Vagina (tissue), 2 donors: ENCODE data around the gene AKAIN1. TPM values are rescaled to one million over a fixed set of nuclear protein-coding genes. Genes with fewer than 3 reads are reported as not detected.
A peak's percentile ranks its signal among the peaks of the same experiment; 100 is the strongest.

ENCODE experiments used
- DNase-seq, 2 donors: peaks; one replicate each; pipeline ENCODE4 v3.0.0-alpha.2; 2017; ENCODE audit errors: extremely low spot score in 2 of 2
- H3K27ac ChIP-seq: fragments of 200-600 bp; sonication (generic); one replicate; pipeline ENCODE4 v1.5.1; 2019
- H3K27me3 ChIP-seq: fragments of 200-600 bp; sonication (generic); one replicate; pipeline ENCODE4 v1.5.1; 2019
- H3K36me3 ChIP-seq, 2 donors: fragments of 200-600 bp; sonication (generic); one replicate each; pipeline ENCODE4 v1.5.1; 2017 to 2019
- H3K4me1 ChIP-seq: fragments of 200-600 bp; sonication (generic); one replicate; pipeline ENCODE4 v1.5.1; 2019
- H3K4me3 ChIP-seq, 2 donors: fragments of 200-600 bp; sonication (generic); 1 replicate in 1 of 2; 2 replicates in 1 of 2; pipeline ENCODE4 v1.5.1; 2016 to 2019
- H3K9me3 ChIP-seq: fragments of 200-600 bp; sonication (generic); one replicate; pipeline ENCODE4 v1.5.1; 2019
- CTCF ChIP-seq, 3 experiments: fragments of 450-650 bp in 2 of 3; fragments of 200-600 bp in 1 of 3; sonication (generic) in 1 of 3; IDR thresholded peaks; one replicate each; pipeline ENCODE4 v1.5.1; 2017 to 2019; ENCODE audit warnings: antibody characterized with exemption in 3 of 3, mild to moderate bottlenecking in 2 of 3, moderate library complexity in 2 of 3
- POLR2A ChIP-seq, 2 donors: fragments of 450-650 bp; IDR thresholded peaks; one replicate each; pipeline ENCODE4 v1.6.1; 2017; ENCODE audit warnings: antibody characterized with exemption in 2 of 2, mild to moderate bottlenecking in 2 of 2, moderate library complexity in 2 of 2
- POLR2AphosphoS5 ChIP-seq, 2 donors: sonication (generic); formaldehyde crosslinking; IDR thresholded peaks; one replicate each; pipeline ENCODE4 v1.9.0; 2017; ENCODE audit warnings: antibody characterized with exemption in 2 of 2, mild to moderate bottlenecking in 2 of 2, low read depth in 1 of 2; ENCODE audit not compliant: insufficient read depth in 1 of 2
- intact Hi-C: fragments of 100-400 bp; cut with DNase I; formaldehyde crosslinking; loops from one replicate; pipeline ENCODE4 v1.15.1; 2023
- total RNA-seq: library from RNA; depleted of rRNA; stranded (reverse); fragments of >200 nt; gene quantifications from one replicate; pipeline ENCODE4 v1.2.3, GENCODE V29; 2016

The AKAIN1 gene
- total RNA-seq, 1 donor from 2014 or later, result not detected

DNA sequence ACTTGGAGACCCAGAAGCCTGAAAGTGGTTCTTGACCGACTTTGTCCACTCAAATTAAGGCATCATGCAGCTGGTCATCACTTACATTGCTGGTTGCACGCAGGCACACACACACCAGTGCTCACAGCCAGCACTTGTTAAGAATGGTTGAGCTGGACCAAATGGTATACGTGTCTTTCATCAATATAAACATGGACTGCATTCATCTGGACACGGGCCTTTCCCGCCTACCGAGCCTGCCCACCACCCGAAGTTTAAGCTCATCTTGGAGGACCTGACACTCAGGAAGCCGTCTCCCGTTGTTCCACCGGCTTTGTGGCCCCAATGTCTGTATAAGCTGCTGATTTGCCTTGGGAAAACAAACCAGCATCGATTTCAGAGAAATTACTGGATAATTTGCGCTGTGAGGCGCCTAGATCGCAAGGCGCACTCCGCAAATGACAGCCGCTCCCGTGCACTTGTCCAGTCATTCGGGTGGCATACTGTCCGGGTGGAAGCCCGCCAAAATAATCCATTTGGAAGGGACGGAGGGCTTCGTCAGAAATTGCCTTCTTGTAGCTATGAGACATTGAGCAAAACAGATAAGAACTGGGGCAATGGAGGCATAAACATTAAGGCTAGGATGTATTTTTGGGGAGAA, 40.1 kb upstream of the AKAIN1 start:
- no peak for DNase-seq
- Histone ChIP-seq H3K27ac (peak overlapping the region; percentile 85), H3K27me3 (no peaks in the 10 kb centered on the region), H3K36me3 (no peaks in the 10 kb centered on the region), H3K4me1 (peaks cover 27% of the 10 kb centered on the region), H3K4me3 (peak overlapping the region; percentile 67 to 92), H3K9me3 (no peaks in the 10 kb centered on the region)
- intact Hi-C loops, result loop anchor here (5.0 kb wide), 1 partner anchor 60 kb away; the partner anchor contains the start of gene ZBTB14
- TF ChIP-seq CTCF (IDR thresholded peaks at IDR 0.05) (no peak), POLR2AphosphoS5 (IDR thresholded peaks at IDR 0.05; ENCODE audit: insufficient read depth in 1 of 2, low read depth in 1 of 2) (peak in 1 of 2 donors; percentile 7)

DNA sequence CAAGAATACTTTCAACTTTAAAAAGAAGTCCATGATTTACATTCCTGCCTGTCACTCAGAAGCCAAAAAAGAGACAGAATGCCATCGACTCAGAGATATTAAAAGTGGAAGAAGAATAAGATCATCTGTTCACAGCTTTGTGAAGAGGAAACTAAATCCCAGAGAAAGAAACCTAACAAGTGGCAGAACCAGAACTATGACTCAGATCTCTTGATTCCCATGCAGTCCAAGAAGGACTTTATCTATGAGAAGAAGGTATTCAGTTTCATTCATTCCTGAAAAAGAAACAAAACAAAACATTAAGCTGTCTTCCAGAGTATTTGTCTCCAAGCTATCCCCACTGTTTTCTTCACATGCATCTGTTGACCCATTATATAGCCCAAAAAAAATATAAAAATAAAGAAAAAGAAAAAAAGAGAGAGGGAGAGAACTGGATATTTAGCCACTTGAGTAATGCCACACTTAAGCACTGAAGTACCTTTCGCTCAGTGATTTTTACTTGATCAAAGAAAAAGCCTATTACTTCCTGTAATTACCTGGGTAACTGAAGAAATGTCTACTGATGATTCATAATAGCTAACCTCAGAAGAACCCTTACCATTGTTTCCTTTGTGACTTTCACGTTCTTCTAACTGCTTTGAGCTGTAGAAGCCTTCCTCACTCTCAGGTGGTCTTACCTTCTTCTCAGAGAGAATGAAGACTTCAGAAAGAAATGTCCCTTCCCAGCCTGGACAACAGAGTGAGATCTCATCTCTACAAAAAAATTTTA, 17.7 kb upstream of the AKAIN1 start:
- H3K27ac ChIP-seq, result no peak overlapping the region
- no peak overlapping the region for H3K4me3 ChIP-seq
- H3K36me3 ChIP-seq, result no peaks in the 10 kb centered on the region
- H3K27me3 ChIP-seq, result no peaks in the 10 kb centered on the region
- intact Hi-C loops, result no loop called here
- no peaks in the 10 kb centered on the region for H3K4me1 ChIP-seq
- DNase-seq, result no peak
- no peaks in the 10 kb centered on the region for H3K9me3 ChIP-seq
- TF ChIP-seq POLR2AphosphoS5 (IDR thresholded peaks at IDR 0.05; ENCODE audit: insufficient read depth in 1 of 2, low read depth in 1 of 2) (no peak), CTCF (IDR thresholded peaks at IDR 0.05) (no peak), POLR2A (IDR thresholded peaks at IDR 0.05) (no peak)

DNA sequence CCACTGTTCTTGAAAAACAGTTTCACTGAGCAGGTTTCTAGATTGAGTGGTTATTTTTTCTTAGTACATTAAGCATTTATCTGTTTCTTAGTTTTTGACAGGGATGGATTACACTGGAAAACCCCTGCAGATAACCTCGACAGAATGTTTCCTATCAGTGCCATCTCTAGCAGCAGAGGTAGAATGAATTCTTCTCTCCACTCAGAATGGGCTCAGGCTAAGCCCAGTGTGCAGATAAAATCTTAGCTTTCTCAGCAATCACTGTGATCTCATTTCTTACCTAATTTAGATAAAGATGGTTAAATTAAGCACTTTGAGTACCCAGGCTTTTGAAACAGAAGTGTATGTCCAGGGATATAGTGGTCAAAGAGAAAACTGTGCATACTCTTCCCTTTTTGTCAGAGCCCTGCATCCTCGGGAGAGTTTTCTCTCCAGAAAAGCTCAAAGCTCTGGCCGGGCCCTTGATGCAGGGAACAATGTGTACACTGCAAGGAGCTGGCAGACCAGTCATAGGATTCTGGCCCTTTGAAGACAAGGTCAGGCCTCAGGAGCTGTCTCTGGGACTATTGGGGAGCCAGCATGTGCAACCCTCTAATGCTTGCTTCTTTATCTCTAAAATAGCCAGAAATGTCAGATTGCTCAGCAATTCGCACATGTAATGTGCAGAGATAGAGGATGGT, 10.6 kb upstream of the AKAIN1 start:
- no peaks in the 10 kb centered on the region for H3K27me3 ChIP-seq
- DNase-seq, result no peak
- no peak overlapping the region for H3K4me3 ChIP-seq
- H3K9me3 ChIP-seq, result no peaks in the 10 kb centered on the region
- H3K4me1 ChIP-seq, result no peaks in the 10 kb centered on the region
- no peak for TF ChIP-seq CTCF (IDR thresholded peaks at IDR 0.05)
- TF ChIP-seq POLR2AphosphoS5 (IDR thresholded peaks at IDR 0.05; ENCODE audit: insufficient read depth in 1 of 2, low read depth in 1 of 2), result no peak
- TF ChIP-seq POLR2A (IDR thresholded peaks at IDR 0.05), result no peak
- intact Hi-C loops, result no loop called here
- H3K36me3 ChIP-seq, result no peaks in the 10 kb centered on the region
- no peak overlapping the region for H3K27ac ChIP-seq

DNA sequence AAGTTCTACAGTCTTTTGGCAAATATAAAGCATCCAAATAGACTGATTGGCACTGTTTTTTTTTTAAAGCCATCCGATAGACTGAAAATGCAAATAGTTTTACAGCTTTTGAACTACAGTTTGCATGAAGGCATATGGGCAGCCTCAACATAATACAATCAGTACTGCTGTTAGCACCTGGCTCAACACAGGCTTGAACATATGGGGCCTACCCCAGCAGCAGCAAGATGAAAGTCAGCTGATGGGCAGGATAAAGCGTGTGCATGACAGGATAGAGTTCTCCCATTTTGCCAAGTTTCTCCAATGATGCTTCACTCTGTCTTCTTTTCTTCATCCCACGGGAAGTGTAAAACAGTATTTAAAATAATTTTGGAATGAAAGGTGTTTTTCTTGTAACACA, 1.3 kb upstream of the AKAIN1 start:
- H3K9me3 ChIP-seq, result no peaks in the 10 kb centered on the region
- no peak overlapping the region for H3K27ac ChIP-seq
- no peak for TF ChIP-seq POLR2AphosphoS5 (IDR thresholded peaks at IDR 0.05; ENCODE audit: insufficient read depth in 1 of 2, low read depth in 1 of 2)
- TF ChIP-seq CTCF (IDR thresholded peaks at IDR 0.05), result no peak
- TF ChIP-seq POLR2A (IDR thresholded peaks at IDR 0.05), result no peak
- intact Hi-C loops, result no loop called here
- H3K4me1 ChIP-seq, result no peaks in the 10 kb centered on the region
- no peaks in the 10 kb centered on the region for H3K36me3 ChIP-seq
- no peak for DNase-seq
- peaks cover 3% of the 10 kb centered on the region for H3K27me3 ChIP-seq
- H3K4me3 ChIP-seq, result no peak overlapping the region
